GM18519 (cell line): ENCODE results near the gene GRB10.

ENCODE experiments used
- ATAC-seq: cut with Tn5 transposase; IDR thresholded peaks from one replicate; pipeline ENCODE4 v1.9.1; 2021; ENCODE audit warnings: mild to moderate bottlenecking, moderate library complexity; ENCODE audit not compliant: unreplicated experiment, low FRiP score

The GRB10 gene

GRCh38 chr7:50805447-50806125 lies 22.9 kb upstream of the GRB10 start:
- ATAC-seq: no peak

- no peak for ATAC-seq
Observed at GRCh38 chr7:50803359-50804337, 21.0 kb upstream of the GRB10 start.

DNA sequence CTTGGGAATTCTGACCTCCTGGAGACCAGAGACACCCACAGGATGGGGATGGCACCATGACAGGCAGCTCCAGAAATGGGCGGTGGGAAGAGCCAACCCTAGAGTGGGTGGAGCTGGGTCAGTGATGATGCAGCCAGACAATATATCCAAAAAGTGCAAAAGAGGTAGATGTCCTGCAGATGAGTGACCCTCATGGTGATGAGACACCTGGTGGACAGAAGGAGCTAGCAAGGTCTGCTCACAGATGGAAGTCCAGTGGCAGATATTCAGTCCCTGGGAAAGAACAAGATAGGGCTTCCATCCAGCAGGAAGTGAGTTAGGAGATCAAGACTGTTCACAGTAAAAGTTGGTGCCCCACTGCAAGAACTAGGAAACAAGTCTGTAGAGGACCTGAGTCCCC lies 19.2 kb upstream of the GRB10 start:
- ATAC-seq: no peak

DNA sequence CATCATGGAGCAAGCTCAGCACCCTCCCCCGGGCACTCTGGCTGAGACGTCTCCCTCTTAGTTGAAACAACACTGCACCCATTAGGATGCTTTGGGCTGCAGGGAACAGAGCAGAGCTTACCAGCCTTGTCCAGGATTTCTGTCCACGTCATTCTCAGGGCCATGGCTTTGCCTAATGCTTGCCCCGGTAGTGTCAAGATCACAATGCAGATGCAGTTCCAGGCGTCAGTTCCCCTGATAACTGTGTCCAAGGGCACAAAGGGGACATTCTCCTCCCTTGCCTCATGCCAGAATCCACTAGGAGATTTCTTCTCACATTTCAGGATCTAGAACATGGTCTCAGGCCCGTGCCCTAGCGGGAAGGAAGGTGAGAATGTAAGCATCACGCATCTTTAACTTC lies 17.2 kb upstream of the GRB10 start:
- ATAC-seq: no peak

GRCh38 chr7:50798126-50798525 lies 15.4 kb upstream of the GRB10 start:
- no peak for ATAC-seq

GRCh38 chr7:50795831-50796230 lies 13.1 kb upstream of the GRB10 start:
- ATAC-seq: no peak

GRCh38 chr7:50795253-50795652 lies 12.6 kb upstream of the GRB10 start:
- no peak for ATAC-seq

GRCh38 chr7:50793947-50794570 lies 11.4 kb upstream of the GRB10 start:
- ATAC-seq: no peak

DNA sequence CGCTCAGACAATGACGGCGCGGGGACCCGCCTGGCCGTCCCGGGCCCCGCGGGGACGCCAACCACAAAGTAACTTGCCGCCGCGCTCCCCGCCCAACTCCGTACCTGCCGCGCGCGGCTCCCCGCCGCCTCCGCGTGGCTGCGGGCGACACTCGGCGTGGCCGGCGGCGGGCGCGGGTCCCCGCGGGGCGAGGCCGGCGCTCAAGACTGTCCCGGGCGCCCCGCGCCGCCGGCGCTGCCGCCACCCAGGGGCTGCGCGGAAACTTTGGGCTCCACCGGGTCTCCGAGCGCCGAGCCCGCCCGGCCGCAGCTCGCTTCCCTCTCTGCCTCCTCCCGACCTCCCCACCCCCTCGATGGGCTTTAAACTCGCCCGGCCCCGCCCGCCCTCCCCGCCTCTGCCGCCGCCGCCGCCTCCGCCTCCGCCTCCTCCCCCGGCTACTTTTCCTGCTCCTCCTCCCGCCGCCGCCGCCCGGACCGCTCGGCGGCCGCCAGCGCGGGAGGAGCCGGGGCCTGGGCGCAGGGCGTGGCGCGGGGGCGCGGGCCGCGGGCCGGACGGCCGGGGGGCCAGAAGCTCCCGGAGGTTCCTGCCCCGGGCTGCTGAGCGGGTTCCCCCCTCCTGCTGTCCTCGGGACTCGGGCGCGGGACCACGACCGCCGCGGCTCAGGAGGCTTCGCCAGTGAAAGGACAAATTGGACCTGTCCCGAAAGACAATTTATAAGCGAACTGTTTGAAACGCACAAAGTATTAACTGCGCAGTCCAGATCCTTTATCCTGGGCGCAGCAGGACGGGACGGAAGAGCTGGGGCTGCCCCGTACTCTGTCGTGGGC lies 10.6 kb upstream of the GRB10 start:
- no peak for ATAC-seq

- no peak for ATAC-seq
Observed at GRCh38 chr7:50792342-50793119, 9.8 kb upstream of the GRB10 start.

- no peak for ATAC-seq
Observed at GRCh38 chr7:50791938-50792341, 9.2 kb upstream of the GRB10 start.

DNA sequence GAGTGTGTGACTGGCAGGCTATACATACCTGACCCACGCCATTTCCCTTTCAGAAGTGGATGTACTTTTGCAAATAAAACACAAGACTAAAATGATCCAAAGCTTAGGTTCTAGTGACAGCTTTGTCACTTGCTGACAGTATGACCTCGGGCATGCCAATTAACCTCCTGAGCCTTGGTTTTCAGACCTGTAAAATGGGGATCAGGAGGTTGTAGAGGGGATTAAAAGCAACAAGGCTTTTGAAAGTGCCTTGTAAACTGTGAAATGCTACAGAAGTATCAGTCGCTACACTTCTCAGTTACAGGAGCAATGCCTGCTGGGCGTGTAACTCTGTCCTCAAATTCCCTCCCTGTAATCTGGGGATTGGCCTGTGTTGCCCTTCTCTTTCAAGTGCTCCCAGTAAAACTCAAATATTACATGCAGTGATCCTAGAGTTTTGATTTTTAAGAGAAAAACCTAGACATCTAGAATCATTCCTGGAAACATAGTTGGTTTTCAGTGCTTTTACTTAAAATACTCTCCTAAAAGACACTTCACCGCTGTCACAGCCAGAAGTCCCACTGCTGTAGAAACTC lies 8.8 kb upstream of the GRB10 start:
- no peak for ATAC-seq

- ATAC-seq: no peak
Observed at GRCh38 chr7:50790381-50790780, 7.7 kb upstream of the GRB10 start.

GRCh38 chr7:50788382-50788781 lies 5.7 kb upstream of the GRB10 start:
- no peak for ATAC-seq

DNA sequence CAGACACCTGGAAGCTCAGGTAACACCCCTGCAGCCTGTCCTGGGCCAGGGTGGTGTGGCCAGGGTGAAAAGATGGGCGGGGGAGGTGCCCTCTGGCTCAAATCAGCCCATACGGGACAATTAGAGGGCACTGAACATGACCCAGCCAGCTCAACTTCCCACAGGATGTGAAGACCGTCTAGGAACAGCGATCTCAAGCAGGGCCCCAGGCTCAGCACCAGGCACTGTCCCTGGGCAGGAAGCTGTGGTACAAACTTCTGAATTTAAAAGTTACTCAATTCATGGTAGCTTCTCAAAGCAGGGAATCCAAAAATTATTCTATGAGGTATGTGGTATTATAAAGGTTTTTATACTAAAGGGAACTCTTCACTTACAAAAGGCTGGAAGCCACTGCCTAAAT lies 5.1 kb upstream of the GRB10 start:
- ATAC-seq: no peak

DNA sequence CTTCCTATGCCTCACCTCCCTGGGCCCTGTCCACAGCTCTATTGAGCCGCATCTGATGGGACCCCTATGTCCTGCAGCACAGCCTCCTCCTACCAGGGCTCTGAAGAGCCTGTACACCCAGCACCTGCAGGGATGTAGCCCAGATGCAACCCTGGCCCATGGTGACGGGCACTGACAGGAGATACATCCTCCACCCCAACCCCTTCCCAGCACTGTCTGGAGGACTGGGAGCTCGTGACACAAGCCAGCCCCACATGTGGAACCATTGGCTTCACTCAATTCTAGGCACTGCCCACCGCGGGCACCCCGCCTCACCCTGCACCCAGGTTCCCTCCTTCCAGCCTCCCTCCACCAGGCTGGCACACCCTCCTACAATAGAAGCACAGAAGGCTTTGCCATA lies 2.6 kb upstream of the GRB10 start:
- no peak for ATAC-seq

DNA sequence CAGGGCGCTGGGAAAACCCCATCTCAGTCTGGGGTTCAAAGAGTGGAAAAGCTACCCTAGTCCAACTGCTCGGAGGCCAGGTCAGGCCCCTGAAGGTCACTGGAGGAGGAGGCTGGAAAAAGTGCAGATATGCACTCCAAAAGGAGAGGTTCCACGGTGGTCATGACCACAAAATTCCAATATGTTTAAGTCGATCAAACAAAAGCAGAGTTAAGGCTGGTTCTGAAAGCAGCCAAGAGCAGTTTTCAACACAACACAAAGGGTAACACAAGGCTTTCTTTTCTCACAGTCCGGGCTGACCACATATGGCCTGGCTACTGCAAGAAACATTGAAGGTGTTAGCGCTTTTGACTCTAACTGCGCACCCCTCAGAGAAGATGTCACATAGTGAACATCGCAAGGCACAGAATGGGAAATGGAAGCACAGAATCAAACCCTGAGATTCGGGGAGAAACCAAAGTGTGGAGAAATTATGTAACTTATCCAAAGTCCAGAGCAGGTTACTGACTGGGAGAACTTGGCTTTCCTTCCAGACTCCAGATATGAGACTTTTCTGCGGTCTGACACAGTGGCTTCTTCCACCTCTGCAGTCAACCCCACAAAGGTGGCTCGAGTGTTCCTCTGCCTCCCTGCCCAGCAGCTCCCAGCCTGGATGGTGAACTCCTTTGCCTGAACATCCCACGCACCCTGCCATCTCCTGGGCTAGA lies 1.3 kb upstream of the GRB10 start:
- ATAC-seq: no peak

- ATAC-seq: no peak
Observed at GRCh38 chr7:50783303-50783702, 607 bp upstream of the GRB10 start.
